Measurements from ENCODE around the gene TMEM97. TPM values are rescaled to one million over a fixed set of nuclear protein-coding genes. Genes with fewer than 3 reads are reported as not detected.

TMEM97 gene
- total RNA-seq, 1 experiment from 2014 or later, result 55.6 TPM

DNA sequence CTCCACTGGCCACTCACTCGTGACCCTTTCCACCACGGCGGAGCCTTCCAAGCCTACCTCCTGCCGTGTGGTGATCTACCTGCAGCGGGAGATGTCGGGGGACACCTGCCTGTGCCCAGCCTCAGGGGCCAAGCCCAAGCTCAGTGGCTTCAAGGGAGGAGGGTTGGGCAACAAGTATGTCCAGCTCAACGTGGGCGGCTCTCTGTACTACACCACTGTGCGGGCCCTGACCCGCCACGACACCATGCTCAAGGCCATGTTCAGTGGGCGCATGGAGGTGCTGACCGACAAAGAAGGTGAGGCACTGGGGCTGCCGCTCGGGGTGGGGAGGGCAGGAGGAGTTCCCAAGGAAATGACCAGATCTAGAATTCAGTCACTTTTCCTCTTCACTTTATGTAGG, 20.4 kb downstream of the TMEM97 start:
- H3K4me2 ChIP-seq (ENCODE audit: low read length), result no peak overlapping the region
- intact Hi-C loops (cut with micrococcal nuclease), result loop anchor here (5.0 kb wide), 1 partner anchor 107 kb away; no protein-coding TSS in a partner anchor
- RAD21 ChIA-PET (ENCODE audit: low non-redundant PET in 1 of 2, low total read pairs in 2 of 2, uncharacterized antibody in 2 of 2, unreplicated experiment in 2 of 2), result no interaction called here

DNA sequence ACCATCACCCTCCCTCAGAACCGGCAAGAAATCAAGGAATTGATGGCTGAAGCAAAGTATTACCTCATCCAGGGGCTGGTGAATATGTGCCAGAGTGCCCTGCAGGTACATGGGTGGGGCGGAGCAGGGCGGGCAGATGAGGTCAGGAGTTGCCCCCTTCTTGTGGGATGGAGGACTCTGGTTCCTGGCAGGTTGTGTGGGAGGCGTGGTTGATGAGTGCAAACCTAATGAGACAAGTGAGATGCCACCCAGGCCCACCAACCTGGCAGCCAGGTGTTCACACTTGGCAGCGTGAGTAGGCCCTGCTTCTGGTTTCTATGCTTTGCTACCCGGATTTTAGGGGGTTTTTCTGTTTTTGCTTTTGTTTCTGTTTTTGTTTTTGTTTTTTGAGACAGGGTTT, 21.4 kb downstream of the TMEM97 start:
- Histone ChIP-seq H3K9ac (ENCODE audit: low read length) (no peak overlapping the region), H3K79me2 (ENCODE audit: insufficient read depth, low read length) (peaks cover 32% of the 10 kb centered on the region)
- POLR2A ChIA-PET, result no interaction called here
- TF ChIP-seq POLR2AphosphoS5 (IDR thresholded peaks at IDR 0.05; ENCODE audit: low read depth, low read length), result no peak
- TF ChIP-seq POLR2A (IDR thresholded peaks at IDR 0.05; ENCODE audit: borderline replicate concordance, extremely low read depth, insufficient read depth, insufficient read length), result no peak
- no peak for TF ChIP-seq ATF3 (IDR thresholded peaks at IDR 0.05)
- no peak for TF ChIP-seq EZH2 (IDR thresholded peaks at IDR 0.05)
- no peak for TF ChIP-seq ZFX (IDR thresholded peaks at IDR 0.05)
- TF ChIP-seq REST (IDR thresholded peaks at IDR 0.05; ENCODE audit: low read depth), result no peak
- no peak for TF ChIP-seq RAD21 (IDR thresholded peaks at IDR 0.05; ENCODE audit: low read depth)
- no peak for TF ChIP-seq MAX (IDR thresholded peaks at IDR 0.05)
- no peak for TF ChIP-seq YY1 (IDR thresholded peaks at IDR 0.05; ENCODE audit: extremely low read depth, insufficient replicate concordance, low read depth, low read length)
- TF ChIP-seq ZBTB33 (IDR thresholded peaks at IDR 0.05; ENCODE audit: extremely low read depth, insufficient replicate concordance, low read length), result no peak

More for the DNA sequence above, 20.4 kb downstream of the TMEM97 start:
- TF ChIP-seq MAX (IDR thresholded peaks at IDR 0.05) (no peak), ELF1 (IDR thresholded peaks at IDR 0.05; ENCODE audit: borderline replicate concordance, low read depth) (no peak), EZH2 (IDR thresholded peaks at IDR 0.05) (no peak), FOSL1 (IDR thresholded peaks at IDR 0.05; ENCODE audit: low read depth) (no peak), CEBPB (IDR thresholded peaks at IDR 0.05; ENCODE audit: low read depth) (no peak), TCF7L2 (IDR thresholded peaks at IDR 0.05; ENCODE audit: borderline replicate concordance, extremely low read depth, insufficient read depth, insufficient read length) (no peak)
- ChIA-PET CTCF (no interaction called here), POLR2A (no interaction called here)
- H4K20me1 ChIP-seq (ENCODE audit: insufficient read depth), result no peaks in the 10 kb centered on the region
- DNase-seq (ENCODE audit: low read depth, low spot score) (no peak), ATAC-seq (no peak)
- peaks cover 17 to 23% of the 10 kb centered on the region in 2 experiments; a peak in 3 of 4 replicates for H3K36me3 ChIP-seq (ENCODE audit: control insufficient read depth in 1 of 2, insufficient read depth in 2 of 2, low read length in 2 of 2)
- no TSS peak for BruUV-seq (replicated peaks)
- H3K4me1 ChIP-seq (ENCODE audit: control insufficient read depth in 1 of 2, insufficient read depth in 2 of 2, low read length in 2 of 2), result peaks cover 12 to 32% of the 10 kb centered on the region in 2 experiments
- H3K4me3 ChIP-seq (replicated peaks in 1 of 2; ENCODE audit: low read depth in 1 of 2, low read length in 2 of 2), result no peak overlapping the region
- no peak overlapping the region for H3K27ac ChIP-seq (ENCODE audit: low read depth, low read length)
- H3K9me2 ChIP-seq (ENCODE audit: insufficient read depth), result no peaks in the 10 kb centered on the region
- H3K9me3 ChIP-seq (ENCODE audit: control insufficient read depth in 1 of 2, insufficient read depth in 1 of 2, low read depth in 1 of 2, low read length in 2 of 2), result no peaks in the 10 kb centered on the region
- H3K27me3 ChIP-seq (ENCODE audit: insufficient read depth, low read length), result no peaks in the 10 kb centered on the region
- peaks cover 32% of the 10 kb centered on the region for H3K79me2 ChIP-seq (ENCODE audit: insufficient read depth, low read length)
- H3K9ac ChIP-seq (ENCODE audit: low read length), result no peak overlapping the region
- no peak overlapping the region for H2AFZ ChIP-seq (ENCODE audit: low read depth, low read length, poor library complexity, severe bottlenecking)

More for the DNA sequence above, 21.4 kb downstream of the TMEM97 start:
- CTCF ChIA-PET, result no interaction called here
- Histone ChIP-seq H2AFZ (ENCODE audit: low read depth, low read length, poor library complexity, severe bottlenecking) (no peak overlapping the region), H3K4me1 (ENCODE audit: control insufficient read depth in 1 of 2, insufficient read depth in 2 of 2, low read length in 2 of 2) (peaks cover 11 to 28% of the 10 kb centered on the region in 2 experiments), H3K9me3 (ENCODE audit: control insufficient read depth in 1 of 2, insufficient read depth in 1 of 2, low read depth in 1 of 2, low read length in 2 of 2) (no peaks in the 10 kb centered on the region), H3K9me2 (ENCODE audit: insufficient read depth) (no peaks in the 10 kb centered on the region), H3K4me2 (ENCODE audit: low read length) (no peak overlapping the region), H3K27me3 (ENCODE audit: insufficient read depth, low read length) (no peaks in the 10 kb centered on the region), H3K27ac (ENCODE audit: low read depth, low read length) (no peak overlapping the region), H3K36me3 (ENCODE audit: control insufficient read depth in 1 of 2, insufficient read depth in 2 of 2, low read length in 2 of 2) (peaks cover 25 to 27% of the 10 kb centered on the region in 2 experiments; a peak in 3 of 4 replicates), H4K20me1 (ENCODE audit: insufficient read depth) (no peaks in the 10 kb centered on the region), H3K4me3 (replicated peaks in 1 of 2; ENCODE audit: low read depth in 1 of 2, low read length in 2 of 2) (no peak overlapping the region)
- ATAC-seq, result no peak
- intact Hi-C loops (cut with micrococcal nuclease), result no loop called here
- BruUV-seq (replicated peaks), result no TSS peak
- RAD21 ChIA-PET (ENCODE audit: low non-redundant PET in 1 of 2, low total read pairs in 2 of 2, uncharacterized antibody in 2 of 2, unreplicated experiment in 2 of 2), result no interaction called here
- no peak for DNase-seq (ENCODE audit: low read depth, low spot score)
